Smooth muscle cell (in vitro differentiated cells): ENCODE measurements around the gene ABR. TPM values are rescaled to one million over a fixed set of nuclear protein-coding genes. Genes with fewer than 3 reads are reported as not detected.
A peak's percentile ranks its signal among the peaks of the same experiment; 100 is the strongest.

Source experiments
- DNase-seq: peaks from one replicate; lab custom pipeline; 2025; ENCODE audit not compliant: unreplicated experiment; lab: John Stamatoyannopoulos, UW
- H2AFZ ChIP-seq: fragments of 200-600 bp; sonication (generic); 2 replicates; pipeline ENCODE4 v1.6.0; 2016; ENCODE audit warnings: antibody characterized with exemption, low read depth, mild to moderate bottlenecking
- H3F3A ChIP-seq: fragments of 200-600 bp; sonication (generic); 2 replicates; pipeline ENCODE4 v1.6.0; 2017; ENCODE audit warnings: antibody characterized with exemption, low read depth
- H3K27ac ChIP-seq: fragments of 200-600 bp; sonication (generic); 2 replicates; pipeline ENCODE4 v1.5.1; 2016; ENCODE audit warnings: low read depth, mild to moderate bottlenecking
- H3K27me3 ChIP-seq: fragments of 200-600 bp; sonication (generic); 2 replicates; pipeline ENCODE4 v1.6.1; 2016; ENCODE audit warnings: low read depth, mild to moderate bottlenecking
- H3K36me3 ChIP-seq: fragments of 200-600 bp; sonication (generic); 2 replicates; pipeline ENCODE4 v1.5.1; 2016; ENCODE audit warnings: low read depth
- H3K4me1 ChIP-seq: fragments of 200-600 bp; sonication (generic); 2 replicates; pipeline ENCODE4 v1.5.1; 2016; ENCODE audit warnings: low read depth
- H3K4me2 ChIP-seq: fragments of 200-600 bp; sonication (generic); 2 replicates; pipeline ENCODE4 v1.6.0; 2016; ENCODE audit warnings: mild to moderate bottlenecking
- H3K4me3 ChIP-seq: fragments of 200-600 bp; sonication (generic); 2 replicates; pipeline ENCODE4 v1.5.1; 2016; ENCODE audit warnings: mild to moderate bottlenecking
- H3K79me2 ChIP-seq: fragments of 200-600 bp; sonication (generic); 2 replicates; pipeline ENCODE4 v1.6.0; 2016; ENCODE audit warnings: low read depth, mild to moderate bottlenecking
- H3K9ac ChIP-seq: fragments of 200-600 bp; sonication (generic); 2 replicates; pipeline ENCODE4 v1.6.0; 2016; ENCODE audit warnings: low read depth
- H3K9me3 ChIP-seq: fragments of 200-600 bp; sonication (generic); replicated peaks from 2 replicates; pipeline ENCODE4 v1.5.1; 2016; ENCODE audit warnings: low read depth
- H4K20me1 ChIP-seq: fragments of 200-600 bp; sonication (generic); 2 replicates; pipeline ENCODE4 v1.6.0; 2016; ENCODE audit warnings: low read depth
- CTCF ChIP-seq: fragments of 200-600 bp; sonication (generic); IDR thresholded peaks from 2 replicates; pipeline ENCODE4 v1.5.1; 2017; ENCODE audit warnings: borderline replicate concordance, mild to moderate bottlenecking, antibody characterized with exemption; ENCODE audit not compliant: insufficient read depth, poor library complexity, severe bottlenecking
- WGBS: methylation state at CpG from one replicate; pipeline ENCODE4 v1.1.7; 2016; ENCODE audit warnings: low lambda C conversion rate; 5-methylcytosine and 5-hydroxymethylcytosine counted together
- polyA plus RNA-seq: library from polyadenylated mRNA; unstranded; fragments of >200 nt; fragmentation: Nextera tagmentation; extraction: Ambion mirVana; gene quantifications from 2 replicates; pipeline ENCODE4 v1.2.1, GENCODE V29; 2016
- total RNA-seq: library from RNA; depleted of rRNA; stranded (reverse); fragments of >200 nt; gene quantifications from 2 replicates; pipeline ENCODE4 v1.2.3, GENCODE V29; 2014

Gene ABR
- total and polyA plus RNA-seq, 2 experiments from 2014 or later: 16.1 to 29.1 TPM

GRCh38 chr17:1111599-1112443, 68.0 kb downstream of the ABR start:
- TF ChIP-seq CTCF: no peak
- no peak for DNase-seq
- Histone ChIP-seq H3F3A (peaks cover 7% of the 10 kb centered on the region), H3K4me3 (no peak overlapping the region), H3K9ac (peak overlapping the region; percentile 41), H3K27me3 (no peaks in the 10 kb centered on the region), H3K79me2 (no peaks in the 10 kb centered on the region), H3K4me1 (peaks cover 17% of the 10 kb centered on the region), H3K36me3 (no peaks in the 10 kb centered on the region), H4K20me1 (peaks cover 14% of the 10 kb centered on the region), H3K27ac (peak overlapping the region; percentile 73), H3K4me2 (peak overlapping the region; percentile 88), H2AFZ (no peak overlapping the region), H3K9me3 (no peaks in the 10 kb centered on the region)
- 86% methylated on average over 22 of the region's 22 CpGs for WGBS

- Histone ChIP-seq H3K36me3 (no peaks in the 10 kb centered on the region), H2AFZ (no peak overlapping the region)
Observed at GRCh38 chr17:1110862-1111598, 68.8 kb downstream of the ABR start.

GRCh38 chr17:1110541-1110861, 69.3 kb downstream of the ABR start:
- Histone ChIP-seq H4K20me1 (peaks cover 18% of the 10 kb centered on the region), H3K4me3 (no peak overlapping the region), H2AFZ (no peak overlapping the region), H3K36me3 (no peaks in the 10 kb centered on the region), H3K27me3 (no peaks in the 10 kb centered on the region), H3K4me2 (peak overlapping the region; percentile 88), H3F3A (peaks cover 7% of the 10 kb centered on the region), H3K4me1 (peaks cover 17% of the 10 kb centered on the region), H3K27ac (peak overlapping the region; percentile 73), H3K9ac (peak overlapping the region; percentile 72), H3K9me3 (no peaks in the 10 kb centered on the region), H3K79me2 (no peaks in the 10 kb centered on the region)
- no peak for DNase-seq
- TF ChIP-seq CTCF: no peak
- WGBS: 83% methylated on average over 3 of the region's 3 CpGs

More at GRCh38 chr17:1110862-1111598, 68.8 kb downstream of the ABR start:
- Histone ChIP-seq H3K27me3 (no peaks in the 10 kb centered on the region), H3K79me2 (no peaks in the 10 kb centered on the region), H3K9me3 (no peaks in the 10 kb centered on the region), H3K9ac (peak overlapping the region; percentile 72), H4K20me1 (peaks cover 14% of the 10 kb centered on the region), H3K4me3 (no peak overlapping the region), H3F3A (peaks cover 7% of the 10 kb centered on the region), H3K4me2 (peak overlapping the region; percentile 88), H3K27ac (peak overlapping the region; percentile 73), H3K4me1 (peaks cover 17% of the 10 kb centered on the region)
- TF ChIP-seq CTCF: no peak
- 59% methylated on average over 19 of the region's 19 CpGs for WGBS
- DNase-seq: peak; percentile 70
